K562 (cell line): ENCODE measurements around the gene MTREX. TPM values are rescaled to one million over a fixed set of nuclear protein-coding genes. Genes with fewer than 3 reads are reported as not detected.

Source experiments
- ATAC-seq: fragments of 200-7000 bp; cut with Tn5 transposase; 3 replicates; pipeline ENCODE4 v1.9.1; 2020; ENCODE audit warnings: moderate library complexity
- BruUV-seq: library from RNA; stranded (reverse); fragments of 400-500 nt; replicated peaks from 2 replicates; lab custom pipeline; 2021; lab: Mats Ljungman, UMichigan
- CTCF ChIA-PET: fragments of 300-600 bp; formaldehyde crosslinking; extraction: SDS; loops from one replicate; lab custom pipeline; 2021; ENCODE audit warnings: low intra/inter-chr PET ratio; lab: Yijun Ruan, JAX
- POLR2A ChIA-PET: fragments of 300-600, 350-650 bp; sonication (Branson Sonifier 250); formaldehyde crosslinking; extraction: SDS; loops from one replicate; lab custom pipeline; 2021; ENCODE audit warnings: antibody characterized with exemption, inconsistent platforms; lab: Yijun Ruan, JAX
- DNase-seq, 4 experiments: peaks; one replicate each; pipeline versions ENCODE4 v3.0.0 to v3.0.0-alpha.2; 2011 to 2018; ENCODE audit warnings: low spot score in 3 of 4, mixed read lengths in 3 of 4; ENCODE audit errors: extremely low read depth in 1 of 4
- FAIRE-seq: peaks from 2 replicates; lab custom pipeline; 2011; peaks lifted over from hg19 to GRCh38; lab: Jason Lieb, UNC
- H2AFZ ChIP-seq: 2 replicates; pipeline ENCODE4 v1.6.0; 2011; ENCODE audit warnings: low read depth, low read length, control low read depth, inconsistent platforms
- H3K27ac ChIP-seq: fragments of 200-600 bp; 3 replicates; pipeline ENCODE4 v1.8.0; 2011; ENCODE audit warnings: low read depth, mild to moderate bottlenecking, control low read depth, inconsistent platforms, low read length, moderate library complexity, mixed read lengths; ENCODE audit errors: extremely low read depth
- H3K27me3 ChIP-seq, 2 experiments: fragments of 300-600 bp in 1 of 2; 2 replicates in 1 of 2; 3 replicates in 1 of 2; pipeline versions ENCODE4 v1.6.0 to v1.8.0; 2011; ENCODE audit warnings: inconsistent platforms in 2 of 2, low read length in 2 of 2, mild to moderate bottlenecking in 1 of 2, mixed read lengths in 1 of 2, moderate library complexity in 1 of 2; ENCODE audit not compliant: control insufficient read depth in 2 of 2, insufficient read depth in 2 of 2
- H3K36me3 ChIP-seq: fragments of 300-600 bp; 3 replicates; pipeline ENCODE4 v1.8.0; 2011; ENCODE audit warnings: mild to moderate bottlenecking, low read length, inconsistent platforms; ENCODE audit not compliant: control insufficient read depth, insufficient read depth
- H3K4me1 ChIP-seq, 2 experiments: fragments of 200-600 bp in 1 of 2; replicated peaks in 1 of 2; 2 replicates in 1 of 2; 3 replicates in 1 of 2; pipeline versions ENCODE4 v1.5.1 to v1.8.0; 2011; ENCODE audit warnings: inconsistent platforms in 2 of 2, low read length in 2 of 2, mild to moderate bottlenecking in 1 of 2, mixed read lengths in 1 of 2, moderate library complexity in 1 of 2; ENCODE audit not compliant: control insufficient read depth in 2 of 2, insufficient read depth in 2 of 2
- H3K4me2 ChIP-seq: 2 replicates; pipeline ENCODE4 v1.6.1; 2011; ENCODE audit warnings: low read length, control low read depth, inconsistent platforms, mixed read lengths; ENCODE audit not compliant: insufficient read depth
- H3K4me3 ChIP-seq: fragments of 200-600 bp; sonication (generic), shearing (Covaris generic); 2 replicates; pipeline ENCODE4 v1.5.1; 2016; ENCODE audit warnings: control low read depth, inconsistent platforms
- H3K79me2 ChIP-seq: fragments of 200-600 bp; 3 replicates; pipeline ENCODE4 v1.8.0; 2011; ENCODE audit warnings: low read length, inconsistent platforms; ENCODE audit not compliant: control insufficient read depth, insufficient read depth
- H3K9ac ChIP-seq, 2 experiments: 2 replicates each; pipeline versions ENCODE4 v1.6.0 to v1.6.1; 2011; ENCODE audit warnings: low read depth in 2 of 2, low read length in 2 of 2, control low read depth in 1 of 2, inconsistent platforms in 1 of 2, mild to moderate bottlenecking in 1 of 2, mixed read lengths in 1 of 2; ENCODE audit not compliant: insufficient read depth in 1 of 2
- H3K9me1 ChIP-seq: one replicate; pipeline ENCODE4 v1.6.0; 2011; ENCODE audit warnings: inconsistent platforms, mild to moderate bottlenecking, low read length, moderate library complexity; ENCODE audit not compliant: control insufficient read depth, insufficient read depth
- H3K9me3 ChIP-seq: replicated peaks from 2 replicates; pipeline ENCODE4 v1.5.1; 2011; ENCODE audit warnings: low read depth, low read length, inconsistent platforms; ENCODE audit not compliant: control insufficient read depth, insufficient read depth
- H4K20me1 ChIP-seq: replicated peaks from 2 replicates; pipeline ENCODE4 v1.6.1; 2011; ENCODE audit warnings: low read length, inconsistent platforms, mixed read lengths; ENCODE audit not compliant: control insufficient read depth, insufficient read depth
- EWSR1 ChIP-seq: fragments of 450-650 bp; IDR thresholded peaks from 2 replicates; pipeline ENCODE4 v1.6.1; 2018; ENCODE audit warnings: borderline replicate concordance, mild to moderate bottlenecking, low read depth, moderate library complexity; ENCODE audit not compliant: partially characterized antibody
- FOXA3 ChIP-seq, 2 experiments: fragments of 450-650 bp in 1 of 2; sonication (generic) in 1 of 2; formaldehyde crosslinking; IDR thresholded peaks in 1 of 2; conservative IDR thresholded peaks in 1 of 2; 2 replicates each; pipeline versions ENCODE4 v1.4.0 to v1.8.0; 2020 to 2022; ENCODE audit warnings: mild to moderate bottlenecking in 2 of 2, missing genetic modification reagents in 1 of 2
- HIVEP1 ChIP-seq: fragments of 250-450 bp; sonication (Bioruptor Pico); IDR thresholded peaks from 2 replicates; pipeline ENCODE4 v1.4.0; 2020; ENCODE audit warnings: mild to moderate bottlenecking
- SIN3B ChIP-seq: fragments of 450-650 bp; IDR thresholded peaks from 2 replicates; pipeline ENCODE4 v1.6.1; 2017; ENCODE audit warnings: low read depth, mild to moderate bottlenecking, moderate library complexity
- ZBTB1 ChIP-seq: sonication (generic); formaldehyde crosslinking; IDR thresholded peaks from 2 replicates; pipeline ENCODE4 v1.8.1; 2023; ENCODE audit warnings: missing genetic modification reagents, low read depth, mild to moderate bottlenecking, borderline replicate concordance
- ZNF184 ChIP-seq: sonication (generic); formaldehyde crosslinking; IDR thresholded peaks from 2 replicates; pipeline ENCODE4 v1.5.0; 2020; ENCODE audit warnings: missing genetic modification reagents
- ZNF316 ChIP-seq: fragments of 450-650 bp; IDR thresholded peaks from 2 replicates; pipeline ENCODE4 v1.6.1; 2016
- ZNF584 ChIP-seq: fragments of 200-800 bp; sonication (Bioruptor generic); IDR thresholded peaks from 2 replicates; pipeline ENCODE4 v1.6.1; 2016; ENCODE audit warnings: low read depth, mild to moderate bottlenecking, missing genetic modification characterization, missing compliant biosample characterization
- ZNF764 ChIP-seq: fragments of 250-450 bp; sonication (Bioruptor Pico); IDR thresholded peaks from 2 replicates; pipeline ENCODE4 v1.4.0; 2020; ENCODE audit warnings: low read depth, mild to moderate bottlenecking, moderate library complexity
- WGBS: fragments of 100-300 bp; shearing (Covaris generic); methylation state at CpG from one replicate; pipeline ENCODE4 v1.1.6; 2016; ENCODE audit warnings: low coverage, mixed read lengths; ENCODE audit not compliant: insufficient coverage; ENCODE audit errors: missing lambda C conversion rate; 5-methylcytosine and 5-hydroxymethylcytosine counted together
- in situ Hi-C: fragments of 300-500 bp; cut with MboI; formaldehyde crosslinking; loops from 4 replicates; pipeline ENCODE4 v1.15.0; 2018; ENCODE audit warnings: inconsistent platforms, mixed read lengths
- intact Hi-C: fragments of 100-400 bp; cut with micrococcal nuclease; formaldehyde crosslinking; loops from 2 replicates; pipeline ENCODE4 v1.14.2; 2022
- polyA plus RNA-seq, 8 experiments: library from polyadenylated mRNA; depleted of rRNA in 4 of 8; stranded (reverse) in 5 of 8; unstranded in 3 of 8; fragments of >200 nt; fragmentation: Nextera tagmentation in 2 of 8; fragmentation: Illumina TruSeq in 1 of 8; extraction: Ambion mirVana in 2 of 8; extraction: Trizol in 1 of 8; gene quantifications; 2 replicates each; pipeline versions ENCODE4 v1.2.1 to v1.2.3, GENCODE V29; 2011 to 2014; ENCODE audit warnings: inconsistent platforms in 1 of 8, missing spikeins in 1 of 8
- total RNA-seq, 7 experiments: library from RNA; depleted of rRNA in 6 of 7; stranded (reverse); fragments of >200 nt in 6 of 7; fragmentation: Illumina TruSeq in 2 of 7; extraction: Trizol in 2 of 7; gene quantifications; 2 replicates each; pipeline versions ENCODE4 v1.2.1 to v1.2.3, GENCODE V29; 2011 to 2021; ENCODE audit warnings: low replicate concordance in 1 of 7
- TF ChIP-seq, protein P1 (sequence below): fragments of 250-450 bp; sonication (Bioruptor Pico); IDR thresholded peaks from 2 replicates; pipeline ENCODE4 v1.5.0; 2021; ENCODE audit warnings: mild to moderate bottlenecking, borderline replicate concordance
- TF ChIP-seq, protein P2 (sequence below): sonication (generic); formaldehyde crosslinking; IDR thresholded peaks from 2 replicates; pipeline ENCODE4 v1.8.1; 2023; ENCODE audit warnings: mild to moderate bottlenecking, missing genetic modification reagents

MTREX gene
- total and polyA plus RNA-seq, 9 of the 15 experiments (the other 6 are each of a cell fraction or from before 2014, with no cell fraction given): 52.9 to 193 (median 150) TPM

DNA sequence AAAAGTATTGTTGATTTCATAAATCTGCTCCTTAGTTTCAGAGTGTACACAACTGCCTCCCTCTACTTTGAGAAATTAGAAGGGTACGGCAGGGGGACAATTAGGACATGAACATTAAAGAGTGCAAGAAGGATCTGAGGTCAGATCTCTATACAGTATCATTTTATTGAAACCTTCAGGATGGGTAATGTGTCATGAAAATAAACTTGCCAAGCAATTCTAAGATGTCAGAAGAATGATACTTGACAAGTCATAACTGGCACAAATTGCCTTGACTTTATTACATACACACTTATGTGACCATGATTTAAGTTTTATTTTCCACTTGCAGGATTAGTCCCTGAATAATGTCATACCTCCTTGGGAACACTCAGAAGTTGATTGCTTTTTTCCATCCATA is 134.2 kb downstream of the MTREX start:
- CTCF ChIA-PET: no interaction called here
- Histone ChIP-seq H2AFZ (no peak overlapping the region), H3K4me2 (no peak overlapping the region), H4K20me1 (no peaks in the 10 kb centered on the region), H3K4me3 (no peak overlapping the region), H3K36me3 (no peaks in the 10 kb centered on the region), H3K4me1 (peaks cover 0 to 5% of the 10 kb centered on the region in 2 experiments; a peak in 2 of 5 replicates), H3K27ac (no peak overlapping the region), H3K79me2 (no peaks in the 10 kb centered on the region), H3K9ac (no peak overlapping the region), H3K9me3 (no peaks in the 10 kb centered on the region), H3K27me3 (peaks cover 0 to 5% of the 10 kb centered on the region in 2 experiments; a peak in 3 of 5 replicates)
- FAIRE-seq: no peak
- BruUV-seq: no TSS peak
- 69% methylated on average over 1 of the region's 1 CpG for WGBS
- ATAC-seq: no peak
- no peak for DNase-seq
- intact Hi-C loops (no loop called here), in situ Hi-C loops (no loop called here)
- no peak for TF ChIP-seq SIN3B
- no peak for TF ChIP-seq HIVEP1 (CRISPR knock-in tag)
- TF ChIP-seq ZNF316: no peak
- no peak for TF ChIP-seq ZNF584 (CRISPR knock-in tag)
- TF ChIP-seq, all 486 proteins: peak for 0
- H3K9me1 ChIP-seq: no peaks in the 10 kb centered on the region
- POLR2A ChIA-PET: no interaction called here

DNA sequence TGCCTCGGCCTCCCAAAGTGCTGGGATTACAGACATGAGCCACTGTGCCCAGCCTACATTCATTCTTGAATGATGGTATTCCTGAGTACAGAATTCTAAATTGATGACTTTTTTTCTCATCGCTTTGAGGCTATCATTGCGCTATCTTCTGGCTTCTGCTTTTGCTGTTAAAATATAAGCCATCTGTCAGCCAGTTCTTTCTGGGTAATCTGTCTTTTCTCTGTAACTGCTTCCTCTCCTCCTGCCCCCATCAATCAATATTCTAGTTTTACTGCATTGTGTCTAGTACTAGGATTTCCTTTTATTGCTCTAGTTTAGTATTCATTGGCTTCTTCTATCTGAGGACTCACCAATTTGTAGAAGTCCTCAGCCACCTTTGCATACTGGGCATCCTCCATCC is 138.0 kb downstream of the MTREX start:
- DNase-seq: no peak
- POLR2A ChIA-PET: no interaction called here
- TF ChIP-seq EWSR1: no peak
- no peak for TF ChIP-seq ZNF184 (CRISPR knock-in tag)
- no peak for TF ChIP-seq ZNF764
- TF ChIP-seq, protein P1, sequence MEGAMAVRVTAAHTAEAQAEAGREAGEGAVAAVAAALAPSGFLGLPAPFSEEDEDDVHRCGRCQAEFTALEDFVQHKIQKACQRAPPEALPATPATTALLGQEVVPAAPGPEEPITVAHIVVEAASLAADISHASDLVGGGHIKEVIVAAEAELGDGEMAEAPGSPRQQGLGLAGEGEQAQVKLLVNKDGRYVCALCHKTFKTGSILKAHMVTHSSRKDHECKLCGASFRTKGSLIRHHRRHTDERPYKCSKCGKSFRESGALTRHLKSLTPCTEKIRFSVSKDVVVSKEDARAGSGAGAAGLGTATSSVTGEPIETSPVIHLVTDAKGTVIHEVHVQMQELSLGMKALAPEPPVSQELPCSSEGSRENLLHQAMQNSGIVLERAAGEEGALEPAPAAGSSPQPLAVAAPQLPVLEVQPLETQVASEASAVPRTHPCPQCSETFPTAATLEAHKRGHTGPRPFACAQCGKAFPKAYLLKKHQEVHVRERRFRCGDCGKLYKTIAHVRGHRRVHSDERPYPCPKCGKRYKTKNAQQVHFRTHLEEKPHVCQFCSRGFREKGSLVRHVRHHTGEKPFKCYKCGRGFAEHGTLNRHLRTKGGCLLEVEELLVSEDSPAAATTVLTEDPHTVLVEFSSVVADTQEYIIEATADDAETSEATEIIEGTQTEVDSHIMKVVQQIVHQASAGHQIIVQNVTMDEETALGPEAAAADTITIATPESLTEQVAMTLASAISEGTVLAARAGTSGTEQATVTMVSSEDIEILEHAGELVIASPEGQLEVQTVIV: no peak
- TF ChIP-seq ZBTB1: no peak
- TF ChIP-seq FOXA3 (CRISPR knock-in tag; conservative IDR thresholded peaks at IDR 0.05 in 1 of 2, IDR thresholded peaks at IDR 0.05 in 1 of 2): no peak
- TF ChIP-seq, protein P2, sequence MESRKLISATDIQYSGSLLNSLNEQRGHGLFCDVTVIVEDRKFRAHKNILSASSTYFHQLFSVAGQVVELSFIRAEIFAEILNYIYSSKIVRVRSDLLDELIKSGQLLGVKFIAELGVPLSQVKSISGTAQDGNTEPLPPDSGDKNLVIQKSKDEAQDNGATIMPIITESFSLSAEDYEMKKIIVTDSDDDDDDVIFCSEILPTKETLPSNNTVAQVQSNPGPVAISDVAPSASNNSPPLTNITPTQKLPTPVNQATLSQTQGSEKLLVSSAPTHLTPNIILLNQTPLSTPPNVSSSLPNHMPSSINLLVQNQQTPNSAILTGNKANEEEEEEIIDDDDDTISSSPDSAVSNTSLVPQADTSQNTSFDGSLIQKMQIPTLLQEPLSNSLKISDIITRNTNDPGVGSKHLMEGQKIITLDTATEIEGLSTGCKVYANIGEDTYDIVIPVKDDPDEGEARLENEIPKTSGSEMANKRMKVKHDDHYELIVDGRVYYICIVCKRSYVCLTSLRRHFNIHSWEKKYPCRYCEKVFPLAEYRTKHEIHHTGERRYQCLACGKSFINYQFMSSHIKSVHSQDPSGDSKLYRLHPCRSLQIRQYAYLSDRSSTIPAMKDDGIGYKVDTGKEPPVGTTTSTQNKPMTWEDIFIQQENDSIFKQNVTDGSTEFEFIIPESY: no peak

More for the DNA sequence above, 138.0 kb downstream of the MTREX start:
- WGBS: 10% methylated on average over 3 of the region's 3 CpGs
- Histone ChIP-seq H4K20me1 (no peaks in the 10 kb centered on the region), H3K4me1 (no peaks in the 10 kb centered on the region), H3K4me2 (no peak overlapping the region), H2AFZ (no peak overlapping the region), H3K27me3 (peaks cover 4 to 9% of the 10 kb centered on the region in 2 experiments; a peak in 4 of 5 replicates), H3K9ac (no peak overlapping the region), H3K79me2 (no peaks in the 10 kb centered on the region), H3K4me3 (no peak overlapping the region), H3K9me3 (no peaks in the 10 kb centered on the region), H3K27ac (no peak overlapping the region), H3K36me3 (no peaks in the 10 kb centered on the region), H3K9me1 (no peaks in the 10 kb centered on the region)
- intact Hi-C loops: no loop called here
- CTCF ChIA-PET: no interaction called here
- FAIRE-seq (no peak), ATAC-seq (no peak)
- in situ Hi-C loops: no loop called here
- no TSS peak for BruUV-seq
